Endothelial cell of umbilical vein (primary cell): ENCODE results near the gene ATP1B1.

ENCODE experiments used
- CTCF ChIP-seq, 2 donors: IDR thresholded peaks; 1 replicate in 1 of 2; 2 replicates in 1 of 2; pipeline ENCODE4 v1.5.1; 2011; ENCODE audit warnings: low read length in 2 of 2, mild to moderate bottlenecking in 2 of 2, moderate library complexity in 2 of 2, control low read depth in 1 of 2, inconsistent platforms in 1 of 2, low read depth in 1 of 2; ENCODE audit not compliant: insufficient read depth in 1 of 2; ENCODE audit errors: extremely low read depth in 1 of 2
- EZH2 ChIP-seq: IDR thresholded peaks from 2 replicates; pipeline ENCODE4 v1.6.1; 2012; ENCODE audit warnings: borderline replicate concordance, low read depth, mild to moderate bottlenecking, moderate library complexity, low read length, inconsistent platforms; ENCODE audit not compliant: severe bottlenecking
- FOS ChIP-seq: IDR thresholded peaks from 2 replicates; pipeline ENCODE4 v1.6.1; 2011; ENCODE audit warnings: mild to moderate bottlenecking, low read length, moderate library complexity, borderline replicate concordance; ENCODE audit not compliant: insufficient read depth
- GATA2 ChIP-seq: IDR thresholded peaks from 2 replicates; pipeline ENCODE4 v1.7.0; 2011; ENCODE audit warnings: low read depth, mild to moderate bottlenecking, moderate library complexity, mixed read lengths, low read length; ENCODE audit not compliant: insufficient read length, insufficient read depth
- MAX ChIP-seq: IDR thresholded peaks from 2 replicates; pipeline ENCODE4 v1.6.1; 2011; ENCODE audit not compliant: insufficient read depth, insufficient read length
- MYC ChIP-seq: IDR thresholded peaks from one replicate; pipeline ENCODE4 v1.6.1; 2011; ENCODE audit warnings: mild to moderate bottlenecking, low read depth, low read length
- POLR2A ChIP-seq: IDR thresholded peaks from 2 replicates; pipeline ENCODE4 v1.6.1; 2012; ENCODE audit warnings: low read depth, mild to moderate bottlenecking, control low read depth, low read length
- POLR2AphosphoS5 ChIP-seq: IDR thresholded peaks from 2 replicates; pipeline ENCODE4 v1.6.1; 2012; ENCODE audit warnings: low read depth, mild to moderate bottlenecking, control low read depth, low read length, moderate library complexity; ENCODE audit not compliant: insufficient read depth

- no peak for TF ChIP-seq CTCF (IDR thresholded peaks at IDR 0.05; ENCODE audit: extremely low read depth in 1 of 2, insufficient read depth in 1 of 2, low read depth in 1 of 2, low read length in 2 of 2)
- no peak for TF ChIP-seq EZH2
- TF ChIP-seq POLR2A: no peak
- TF ChIP-seq MAX: no peak
- no peak for TF ChIP-seq POLR2AphosphoS5
- no peak for TF ChIP-seq GATA2
- no peak for TF ChIP-seq FOS
- TF ChIP-seq MYC: no peak
Measured at GRCh38 chr1:169094897-169095569, 11.5 kb upstream of the ATP1B1 start.
